Erythroblast (primary cell): ENCODE data around the gene FAM89B.
"Not testable (repeated sequence)": the region's sequence is repeated elsewhere in the genome, so short reads cannot be mapped to it uniquely, and the experiment has no call there.

ENCODE experiments used
- DNase-seq, 2 experiments: peaks; one replicate each; lab custom pipeline; 2025; lab: John Stamatoyannopoulos, UW
- GATA1 ChIP-seq: IDR thresholded peaks from 2 replicates; pipeline ENCODE4 v1.6.1; 2011; ENCODE audit warnings: low read depth, mild to moderate bottlenecking, control low read depth, low read length, moderate library complexity
- POLR2A ChIP-seq: IDR thresholded peaks from 2 replicates; pipeline ENCODE4 v1.6.1; 2011; ENCODE audit warnings: mild to moderate bottlenecking, low read length

The FAM89B gene

DNA sequence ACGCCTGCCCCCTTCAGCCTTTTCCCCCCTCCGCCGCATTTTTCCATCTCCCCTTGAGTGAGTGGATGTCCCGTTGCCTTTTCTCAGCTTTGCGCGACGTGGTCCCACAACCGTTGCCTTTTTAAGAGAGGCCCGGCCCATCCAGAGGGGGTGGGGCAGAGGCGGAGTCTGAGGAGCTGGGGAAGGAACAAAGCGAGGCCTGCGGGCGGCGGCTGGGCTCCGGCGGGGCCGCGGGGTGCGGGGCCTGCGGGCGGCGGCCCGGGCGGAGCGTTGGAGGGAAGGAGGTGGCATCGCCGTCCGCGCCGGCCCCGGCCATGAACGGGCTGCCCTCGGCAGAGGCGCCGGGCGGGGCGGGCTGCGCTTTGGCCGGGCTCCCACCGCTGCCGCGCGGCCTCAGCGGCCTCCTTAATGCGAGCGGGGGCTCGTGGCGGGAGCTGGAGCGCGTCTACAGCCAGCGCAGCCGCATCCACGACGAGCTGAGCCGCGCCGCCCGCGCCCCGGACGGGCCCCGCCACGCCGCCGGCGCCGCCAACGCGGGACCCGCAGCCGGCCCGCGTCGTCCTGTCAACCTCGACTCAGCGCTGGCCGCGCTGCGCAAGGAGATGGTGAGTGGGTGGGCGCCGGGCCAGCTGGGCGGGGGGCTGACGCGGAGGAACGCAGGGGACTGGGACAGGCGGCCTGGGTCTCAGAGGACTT lies at the start of gene FAM89B:
Gene FAM89B (plus strand): TSS at position 183 of the 696 bp plus-strand sequence. CDS start 132 bp downstream, at position 315.
- DNase-seq: peak; percentile 91 to 92
- TF ChIP-seq POLR2A (peak; percentile 66), GATA1 (no peak)

DNA sequence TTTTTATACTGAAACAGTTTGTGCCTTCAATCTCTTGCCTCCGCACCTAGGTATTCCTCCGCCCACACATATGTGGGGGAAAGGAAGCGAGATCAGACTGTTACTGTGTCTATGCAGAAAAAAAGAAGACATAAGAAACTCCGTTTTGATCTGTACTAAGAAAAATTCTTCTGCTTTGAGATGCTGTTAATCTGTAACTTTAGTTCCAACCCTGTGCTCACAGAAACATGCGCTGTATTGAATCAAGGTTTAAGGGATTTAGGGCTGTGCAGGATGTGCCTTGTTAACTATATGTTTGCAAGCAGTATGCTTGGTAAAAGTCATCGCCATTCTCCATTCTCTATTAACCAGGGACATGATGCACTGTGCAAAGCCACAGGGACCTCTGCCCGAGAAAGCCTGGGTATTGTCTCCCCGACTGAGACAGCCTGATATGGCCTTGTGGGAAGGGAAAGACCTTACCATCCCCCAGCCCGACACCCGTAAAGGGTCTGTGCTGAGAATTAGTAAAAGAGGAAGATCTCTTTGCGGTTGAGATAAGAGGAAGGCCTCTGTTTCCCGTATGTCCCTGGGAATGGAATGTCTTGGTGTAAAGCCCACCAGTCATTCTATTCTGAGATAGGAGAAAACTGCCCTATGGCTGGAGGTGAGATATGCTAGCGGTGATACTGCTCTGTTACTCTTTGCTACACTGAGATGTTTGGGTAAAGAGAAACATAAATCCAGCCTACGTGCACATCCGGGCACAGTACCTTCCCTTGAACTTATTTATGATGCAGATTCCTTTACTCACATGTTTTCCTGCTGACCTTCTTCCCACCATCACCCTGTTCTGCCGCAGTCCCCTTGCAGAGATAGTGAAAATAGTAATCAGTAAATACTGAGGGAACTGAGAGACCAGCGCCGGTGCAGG lies 49.4 kb upstream of the FAM89B start:
- not testable (repeated sequence) for DNase-seq

DNA sequence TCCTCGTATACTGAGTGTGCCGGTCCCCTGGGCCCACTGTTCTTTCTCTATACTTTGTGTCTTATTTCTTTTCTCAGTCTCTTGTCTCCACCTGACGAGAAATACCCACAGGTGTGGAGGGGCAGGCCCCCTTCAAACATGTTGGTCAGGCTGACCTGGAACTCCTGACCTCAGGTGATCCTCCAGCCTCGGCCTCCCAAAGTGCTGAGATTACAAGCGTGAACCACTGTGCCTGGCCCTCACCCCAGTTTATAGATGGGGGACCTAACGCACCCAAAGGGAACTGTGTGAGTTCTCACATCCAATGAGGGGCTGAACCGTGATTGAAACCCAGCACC lies 48.7 kb upstream of the FAM89B start:
- not testable (repeated sequence) for DNase-seq

DNA sequence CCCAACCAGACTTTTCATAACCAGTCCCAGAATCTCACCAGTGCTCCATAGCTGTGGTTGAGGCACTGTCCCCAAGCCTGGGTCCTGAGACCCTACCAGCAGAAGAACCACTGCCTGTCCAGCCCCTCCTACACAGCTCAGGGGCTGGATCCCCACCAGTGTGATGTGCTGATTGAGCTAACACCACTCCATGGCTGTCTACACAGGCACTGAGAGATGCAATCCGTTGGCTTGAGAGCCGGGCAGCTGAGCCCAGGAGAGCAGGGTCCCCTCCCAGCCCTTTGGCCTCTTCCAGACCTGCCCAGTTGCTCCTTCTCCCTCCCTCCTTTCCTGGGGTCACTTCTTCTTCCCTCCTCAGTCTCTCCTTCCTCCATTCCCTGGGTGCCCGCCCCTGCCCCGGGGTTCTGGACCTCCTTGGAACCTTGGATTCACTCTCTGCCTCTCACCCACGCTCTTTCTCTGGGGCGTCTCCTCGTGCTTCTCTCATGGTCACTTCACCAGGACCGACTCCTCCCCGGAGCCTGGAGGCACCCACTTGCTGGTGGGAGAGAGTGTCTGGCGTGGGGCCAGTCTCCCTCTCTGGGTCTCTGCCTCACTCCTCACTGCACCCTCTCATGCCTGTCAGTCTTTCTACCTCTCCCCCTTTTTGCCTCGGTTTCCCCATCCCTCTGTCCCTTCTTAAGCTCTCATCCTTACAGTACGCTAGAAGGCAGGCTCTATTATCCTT lies 48.2 kb upstream of the FAM89B start:
- DNase-seq: no peak
- no peak for TF ChIP-seq POLR2A
- TF ChIP-seq GATA1: no peak

DNA sequence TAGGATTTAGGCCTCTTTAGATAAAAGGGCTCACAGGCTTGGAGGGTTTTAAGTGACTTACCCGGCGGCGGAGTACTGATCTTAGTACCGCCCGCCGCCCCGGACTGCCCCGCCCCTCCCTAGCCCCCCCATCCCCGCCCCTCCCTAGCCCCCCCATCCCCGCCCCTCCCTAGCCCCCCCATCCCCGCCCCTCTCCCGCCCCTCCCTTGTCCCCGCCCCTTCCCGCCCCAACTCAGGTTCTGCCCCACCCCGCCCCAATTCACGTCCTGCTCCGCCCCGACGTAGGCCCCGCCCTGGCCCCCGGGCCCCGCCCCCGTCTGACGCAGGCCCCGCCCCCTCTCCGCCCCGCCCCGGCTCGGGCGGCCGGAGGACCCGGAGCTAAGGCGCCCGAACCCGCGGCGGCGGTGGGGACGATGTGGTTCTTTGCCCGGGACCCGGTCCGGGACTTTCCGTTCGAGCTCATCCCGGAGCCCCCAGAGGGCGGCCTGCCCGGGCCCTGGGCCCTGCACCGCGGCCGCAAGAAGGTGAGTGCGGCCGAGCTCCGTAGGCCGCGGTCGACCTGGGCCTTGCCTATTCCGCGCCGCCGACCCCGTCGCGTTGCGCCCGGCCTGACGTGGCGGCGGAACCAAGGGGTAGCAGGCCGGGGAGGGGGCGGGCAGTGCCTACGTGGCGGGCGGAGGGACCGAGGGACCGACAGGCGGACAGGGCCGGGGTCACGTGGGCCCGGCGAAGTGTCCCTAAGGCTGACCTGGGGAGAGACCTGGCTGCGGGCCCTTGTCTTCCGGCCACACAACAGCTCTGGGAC lies 47.4 kb upstream of the FAM89B start, which contains the start of gene SCYL1:
Gene SCYL1 (plus strand): TSS at position 343 of the 805 bp plus-strand sequence. CDS start 71 bp downstream, at position 414.
- no peak for TF ChIP-seq GATA1
- peak; percentile 30 for TF ChIP-seq POLR2A
- peak; percentile 85 to 93 for DNase-seq

DNA sequence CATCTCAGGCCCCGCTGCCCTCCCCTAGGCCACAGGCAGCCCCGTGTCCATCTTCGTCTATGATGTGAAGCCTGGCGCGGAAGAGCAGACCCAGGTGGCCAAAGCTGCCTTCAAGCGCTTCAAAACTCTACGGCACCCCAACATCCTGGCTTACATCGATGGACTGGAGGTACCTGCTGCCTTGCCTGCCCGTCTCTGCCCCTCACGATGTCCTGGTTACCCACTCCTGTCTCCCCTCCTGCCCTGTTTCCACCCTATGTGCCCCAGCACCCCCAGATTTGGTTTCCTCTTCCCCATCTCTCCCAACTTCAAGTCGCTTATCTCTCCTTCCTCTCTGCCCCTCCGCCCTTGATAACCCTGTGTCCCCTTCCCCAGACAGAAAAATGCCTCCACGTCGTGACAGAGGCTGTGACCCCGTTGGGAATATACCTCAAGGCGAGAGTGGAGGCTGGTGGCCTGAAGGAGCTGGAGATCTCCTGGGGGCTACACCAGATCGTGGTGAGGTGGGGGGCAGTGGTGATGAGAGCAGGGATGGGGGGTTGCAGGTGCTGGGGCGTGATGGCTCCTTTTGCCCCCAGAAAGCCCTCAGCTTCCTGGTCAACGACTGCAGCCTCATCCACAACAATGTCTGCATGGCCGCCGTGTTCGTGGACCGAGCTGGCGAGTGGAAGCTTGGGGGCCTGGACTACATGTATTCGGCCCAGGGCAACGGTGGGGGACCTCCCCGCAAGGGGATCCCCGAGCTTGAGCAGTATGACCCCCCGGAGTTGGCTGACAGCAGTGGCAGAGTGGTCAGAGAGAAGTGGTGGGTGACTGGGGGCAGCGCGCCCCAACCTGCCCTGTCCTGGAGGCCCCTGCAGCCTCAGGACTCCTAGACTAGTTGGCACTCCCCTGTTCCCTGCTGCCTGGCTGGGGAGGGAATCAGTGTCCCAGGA lies 46.5 kb upstream of the FAM89B start:
- DNase-seq: no peak
- no peak for TF ChIP-seq GATA1

DNA sequence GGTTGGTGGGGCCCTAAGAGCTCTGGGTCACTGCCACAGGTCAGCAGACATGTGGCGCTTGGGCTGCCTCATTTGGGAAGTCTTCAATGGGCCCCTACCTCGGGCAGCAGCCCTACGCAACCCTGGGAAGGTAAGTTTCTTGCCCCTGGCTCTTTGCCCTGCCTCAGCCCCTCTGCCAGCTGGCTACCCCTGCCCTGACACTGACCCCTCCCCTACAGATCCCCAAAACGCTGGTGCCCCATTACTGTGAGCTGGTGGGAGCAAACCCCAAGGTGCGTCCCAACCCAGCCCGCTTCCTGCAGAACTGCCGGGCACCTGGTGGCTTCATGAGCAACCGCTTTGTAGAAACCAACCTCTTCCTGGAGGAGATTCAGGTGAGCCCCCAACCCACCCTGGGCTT lies 45.6 kb upstream of the FAM89B start:
- no peak for DNase-seq
- TF ChIP-seq POLR2A: no peak
- no peak for TF ChIP-seq GATA1

DNA sequence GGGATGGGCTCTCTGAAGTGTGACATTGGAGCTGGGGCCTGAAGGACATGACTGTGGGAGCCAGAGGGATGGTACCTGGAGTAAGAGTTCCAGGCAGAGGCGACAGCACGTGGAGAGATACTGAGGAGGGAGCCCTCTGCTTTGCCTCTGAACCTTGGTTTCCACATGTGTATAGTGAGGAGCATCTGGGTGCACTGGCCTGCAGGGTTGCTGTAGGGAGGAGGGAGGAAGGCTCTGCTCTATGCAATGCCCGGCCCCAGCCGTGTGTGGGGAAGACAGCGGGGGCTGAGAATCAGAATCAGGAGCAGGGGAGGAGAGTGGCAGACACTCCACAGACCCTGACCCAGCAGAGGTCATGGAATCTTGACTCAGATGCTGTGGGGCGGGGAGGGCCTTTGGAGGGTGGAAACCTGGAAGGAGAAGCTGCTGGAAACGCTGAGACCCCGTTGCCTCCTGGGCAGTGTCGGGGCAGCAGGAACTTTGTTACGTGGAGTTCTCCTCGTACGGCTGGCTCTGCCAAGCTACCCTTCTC lies 43.5 kb upstream of the FAM89B start:
- TF ChIP-seq POLR2A (no peak), GATA1 (no peak)
- no peak for DNase-seq

DNA sequence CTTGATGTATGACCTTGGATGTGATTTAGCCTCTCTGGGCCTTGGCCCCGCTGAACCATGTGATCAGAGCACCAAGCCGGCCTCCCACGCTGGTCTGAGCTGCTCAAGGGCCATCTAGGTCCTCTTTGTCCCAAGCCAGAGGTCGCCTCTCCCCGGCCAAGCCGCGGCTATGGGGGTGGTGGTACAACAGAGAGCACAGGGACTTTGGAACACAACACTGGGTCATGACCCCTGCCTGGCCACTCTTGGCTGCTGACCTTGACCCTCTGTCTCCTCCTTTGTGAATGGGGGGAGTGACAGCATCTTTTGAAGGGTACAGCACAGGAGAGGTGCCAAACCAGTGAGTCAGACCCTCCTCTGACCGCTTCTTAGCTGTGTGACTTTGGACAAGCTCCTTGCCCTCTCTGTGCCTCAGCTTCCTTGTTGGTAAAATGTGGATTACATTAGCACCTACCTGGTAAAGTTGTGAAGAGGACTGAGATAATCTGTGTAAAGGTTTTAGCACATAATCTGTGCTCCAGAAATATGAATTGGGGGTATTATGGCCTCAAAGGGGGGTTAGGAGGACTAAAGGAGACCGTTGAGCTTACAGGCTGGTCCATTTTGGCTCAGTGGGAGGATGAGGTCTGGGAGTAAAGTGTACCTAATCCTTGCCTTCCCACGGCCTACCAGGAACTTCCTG lies 42.7 kb upstream of the FAM89B start:
- TF ChIP-seq GATA1 (no peak), POLR2A (no peak)

DNA sequence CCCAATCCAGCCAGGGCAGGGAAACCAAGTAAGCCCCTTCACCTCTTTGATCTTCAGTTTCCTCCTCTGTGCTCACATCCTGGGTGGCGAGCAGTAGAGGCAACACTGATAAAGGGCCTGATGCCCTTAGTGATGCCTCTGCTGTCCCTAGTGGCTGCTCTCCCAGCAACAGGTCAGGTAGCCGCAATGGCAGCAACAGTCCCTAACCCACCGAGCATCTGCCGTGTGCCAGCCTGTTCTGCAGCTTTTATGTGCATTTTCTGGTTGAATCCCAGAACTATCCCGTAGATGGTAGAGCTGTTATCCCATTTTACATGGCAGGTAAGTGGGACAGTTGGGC lies 42.2 kb upstream of the FAM89B start:
- TF ChIP-seq GATA1: no peak
- TF ChIP-seq POLR2A: no peak
- DNase-seq: peak; percentile 34 to 45

More for the DNA sequence above, 42.7 kb upstream of the FAM89B start:
- no peak for DNase-seq

DNA sequence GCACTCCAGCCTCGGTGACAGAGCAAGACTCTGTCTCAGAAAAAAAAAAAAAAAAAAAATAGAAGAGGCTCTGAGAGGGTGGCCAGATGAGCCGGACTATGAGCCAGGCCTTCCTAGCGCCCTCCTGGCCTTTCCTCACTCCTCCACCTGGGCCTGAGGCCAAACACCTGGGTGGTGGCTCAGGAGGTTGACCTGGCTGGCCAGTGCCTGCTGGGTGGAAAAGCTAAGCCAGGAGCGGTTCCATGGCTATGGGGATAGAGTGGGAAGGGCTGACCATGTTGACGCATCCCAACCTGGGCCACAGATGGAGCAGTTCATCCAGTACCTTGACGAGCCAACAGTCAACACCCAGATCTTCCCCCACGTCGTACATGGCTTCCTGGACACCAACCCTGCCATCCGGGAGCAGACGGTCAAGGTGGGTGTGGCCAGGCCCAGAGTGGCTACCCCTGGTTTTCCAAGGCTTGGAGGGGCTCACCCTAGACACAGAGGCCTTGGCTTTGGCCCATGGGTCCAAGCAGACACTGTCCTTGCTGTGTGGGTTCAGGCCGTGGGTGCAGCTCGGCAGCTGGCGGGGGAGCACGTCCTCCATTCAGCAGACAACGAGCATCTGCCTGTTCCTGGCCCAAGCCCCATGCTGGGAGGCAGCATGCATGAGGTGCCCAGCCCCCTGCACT lies 39.8 kb upstream of the FAM89B start:
- TF ChIP-seq GATA1 (no peak), POLR2A (no peak)
- DNase-seq: no peak

DNA sequence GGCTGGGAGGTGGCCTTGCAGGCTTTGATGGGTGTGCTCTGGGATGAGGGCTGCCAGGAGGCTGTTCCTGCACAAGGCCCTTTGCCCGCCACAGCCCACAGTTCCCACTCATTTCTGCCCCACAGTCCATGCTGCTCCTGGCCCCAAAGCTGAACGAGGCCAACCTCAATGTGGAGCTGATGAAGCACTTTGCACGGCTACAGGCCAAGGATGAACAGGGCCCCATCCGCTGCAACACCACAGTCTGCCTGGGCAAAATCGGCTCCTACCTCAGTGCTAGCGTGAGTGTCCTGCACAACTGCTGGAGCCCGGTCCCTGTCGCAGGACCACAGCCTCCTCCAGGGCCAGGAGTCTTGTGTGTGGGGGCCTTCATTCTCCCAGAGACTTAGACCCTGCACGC lies 37.2 kb upstream of the FAM89B start:
- no peak for TF ChIP-seq GATA1
- no peak for TF ChIP-seq POLR2A
- DNase-seq: no peak
